Ishikawa (cell line): ENCODE results near the gene PLEKHG7.
A peak's percentile ranks its signal among the peaks of the same experiment; 100 is the strongest.

Experiments used
- CEBPB ChIP-seq: IDR thresholded peaks from 2 replicates; pipeline ENCODE4 v1.6.1; 2012
- CREB1 ChIP-seq: IDR thresholded peaks from 2 replicates; pipeline ENCODE4 v1.6.1; 2012; ENCODE audit warnings: low read depth
- EGR1 ChIP-seq: IDR thresholded peaks from 2 replicates; pipeline ENCODE4 v1.6.1; 2012
- EP300 ChIP-seq: IDR thresholded peaks from 2 replicates; pipeline ENCODE4 v1.6.1; 2012; ENCODE audit warnings: borderline replicate concordance
- FOXM1 ChIP-seq: IDR thresholded peaks from 2 replicates; pipeline ENCODE4 v1.6.1; 2012; ENCODE audit warnings: low read depth, borderline replicate concordance
- MAX ChIP-seq: IDR thresholded peaks from 2 replicates; pipeline ENCODE4 v1.6.1; 2012
- NFIC ChIP-seq: IDR thresholded peaks from 2 replicates; pipeline ENCODE4 v1.6.1; 2012
- RAD21 ChIP-seq: IDR thresholded peaks from 2 replicates; pipeline ENCODE4 v1.6.1; 2012; ENCODE audit warnings: low read depth
- REST ChIP-seq: IDR thresholded peaks from 2 replicates; pipeline ENCODE4 v1.6.1; 2012; ENCODE audit warnings: low read depth, mild to moderate bottlenecking
- TAF1 ChIP-seq: IDR thresholded peaks from 2 replicates; pipeline ENCODE4 v1.6.1; 2012; ENCODE audit warnings: low read depth, mild to moderate bottlenecking
- TCF12 ChIP-seq: IDR thresholded peaks from 2 replicates; pipeline ENCODE4 v1.6.1; 2012; ENCODE audit warnings: low read depth
- TEAD4 ChIP-seq: IDR thresholded peaks from 2 replicates; pipeline ENCODE4 v1.6.1; 2012
- YY1 ChIP-seq: IDR thresholded peaks from 2 replicates; pipeline ENCODE4 v1.6.1; 2012; ENCODE audit warnings: low read depth
- ZBTB7A ChIP-seq: IDR thresholded peaks from 2 replicates; pipeline ENCODE4 v1.6.1; 2012; ENCODE audit warnings: low read depth
- TF ChIP-seq, protein P1 (sequence below): IDR thresholded peaks from 2 replicates; pipeline ENCODE4 v1.6.1; 2012

Gene PLEKHG7

DNA sequence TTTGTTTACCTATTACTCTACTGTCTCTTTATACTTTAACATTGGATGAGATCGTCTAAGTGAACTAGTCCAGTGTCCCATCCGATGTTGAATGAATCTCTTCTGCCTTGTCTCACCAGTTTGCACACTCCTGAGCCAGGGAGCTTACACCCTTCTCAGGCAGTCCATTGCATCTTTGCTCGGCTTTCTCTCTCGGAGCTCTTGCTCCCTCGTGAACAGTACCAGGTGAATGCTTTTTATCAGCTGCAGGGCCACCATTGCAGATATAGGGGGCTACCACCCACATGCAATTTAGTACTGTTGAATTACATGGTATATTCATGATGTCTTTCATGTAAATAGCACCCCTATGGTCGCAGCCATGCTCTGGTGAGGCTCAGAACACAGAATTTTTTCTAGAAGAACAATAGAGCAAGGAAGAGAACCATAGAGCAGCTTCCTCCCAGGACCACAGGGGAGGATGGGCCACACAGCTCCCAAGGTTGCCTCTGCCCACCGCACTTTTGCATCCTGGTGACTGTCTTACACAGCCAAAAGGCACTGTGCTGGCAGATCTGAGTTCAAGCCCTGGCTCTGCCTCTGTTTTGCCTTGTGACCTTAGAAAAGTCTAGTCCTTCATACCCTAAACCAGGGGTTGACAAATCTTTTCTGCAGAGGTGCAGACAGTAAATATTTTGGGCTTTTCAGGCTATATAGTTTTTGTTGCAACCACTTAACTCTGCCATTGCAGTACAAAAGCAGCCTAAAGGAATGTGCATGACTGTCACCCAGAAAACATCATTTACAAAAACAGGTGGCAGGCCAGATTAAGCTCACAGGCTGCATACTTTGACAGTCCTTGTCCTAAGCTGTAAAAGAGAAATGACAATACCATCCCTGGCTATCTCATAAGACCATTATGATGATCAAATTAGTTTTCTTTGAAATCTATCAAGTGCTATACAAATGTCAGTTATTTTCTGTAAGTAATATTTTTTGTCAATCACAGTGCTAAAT, 35.4 kb downstream of the PLEKHG7 start:
- TF ChIP-seq CEBPB (no peak), EP300 (no peak), NFIC (no peak), RAD21 (no peak), TEAD4 (no peak), TAF1 (no peak), CREB1 (no peak), FOXM1 (no peak), TCF12 (no peak), MAX (no peak), EGR1 (no peak), ZBTB7A (no peak), REST (no peak), YY1 (no peak)
- TF ChIP-seq, protein P1, sequence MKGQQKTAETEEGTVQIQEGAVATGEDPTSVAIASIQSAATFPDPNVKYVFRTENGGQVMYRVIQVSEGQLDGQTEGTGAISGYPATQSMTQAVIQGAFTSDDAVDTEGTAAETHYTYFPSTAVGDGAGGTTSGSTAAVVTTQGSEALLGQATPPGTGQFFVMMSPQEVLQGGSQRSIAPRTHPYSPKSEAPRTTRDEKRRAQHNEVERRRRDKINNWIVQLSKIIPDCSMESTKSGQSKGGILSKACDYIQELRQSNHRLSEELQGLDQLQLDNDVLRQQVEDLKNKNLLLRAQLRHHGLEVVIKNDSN: no peak

DNA sequence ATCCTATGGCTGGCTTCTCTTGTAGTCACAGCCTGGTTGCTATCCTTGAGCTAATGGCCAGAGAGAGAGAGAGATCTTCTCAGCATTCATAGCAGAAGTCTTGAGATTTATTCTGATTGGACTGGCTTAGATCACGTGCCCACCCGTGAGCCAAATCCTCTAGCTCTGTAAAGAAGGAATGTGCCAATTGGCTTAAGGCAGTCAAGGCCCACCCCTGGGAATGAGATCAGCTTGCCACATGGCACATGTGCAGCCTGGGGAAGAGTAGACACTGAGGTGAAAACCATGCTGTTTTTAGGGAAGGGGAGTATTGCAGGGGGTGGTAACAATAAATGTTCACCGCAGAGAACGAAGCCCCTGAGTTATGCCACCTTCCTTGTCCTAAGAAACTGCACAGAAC, 36.3 kb downstream of the PLEKHG7 start:
- no peak for TF ChIP-seq FOXM1
- TF ChIP-seq, protein P1: peak; percentile 58
- TF ChIP-seq NFIC: no peak

GRCh38 chr12:92740411-92740810, 37.6 kb downstream of the PLEKHG7 start:
- TF ChIP-seq TEAD4 (no peak), EP300 (no peak), FOXM1 (no peak), CREB1 (no peak), REST (no peak), TAF1 (no peak), MAX (no peak), ZBTB7A (no peak), EGR1 (no peak), TCF12 (no peak), RAD21 (no peak), CEBPB (no peak), NFIC (no peak), YY1 (no peak)
- TF ChIP-seq, protein P1: no peak

GRCh38 chr12:92743026-92743425, 40.2 kb downstream of the PLEKHG7 start:
- TF ChIP-seq MAX: no peak
- TF ChIP-seq, protein P1: no peak
- TF ChIP-seq NFIC: no peak
- no peak for TF ChIP-seq FOXM1

- TF ChIP-seq, protein P1: no peak
- TF ChIP-seq YY1 (no peak), FOXM1 (no peak), TAF1 (no peak), ZBTB7A (no peak), CREB1 (no peak), RAD21 (no peak), MAX (no peak), TEAD4 (no peak), TCF12 (no peak), CEBPB (no peak), NFIC (no peak), EP300 (no peak), REST (no peak), EGR1 (no peak)
Observed at GRCh38 chr12:92745856-92746550, 43.2 kb downstream of the PLEKHG7 start.
